ENCODE measurements around the gene SUPT6H. TPM values are rescaled to one million over a fixed set of nuclear protein-coding genes. Genes with fewer than 3 reads are reported as not detected.

The SUPT6H gene
- total RNA-seq, 2 experiments from 2014 or later, result 33.7 to 76.5 TPM

DNA sequence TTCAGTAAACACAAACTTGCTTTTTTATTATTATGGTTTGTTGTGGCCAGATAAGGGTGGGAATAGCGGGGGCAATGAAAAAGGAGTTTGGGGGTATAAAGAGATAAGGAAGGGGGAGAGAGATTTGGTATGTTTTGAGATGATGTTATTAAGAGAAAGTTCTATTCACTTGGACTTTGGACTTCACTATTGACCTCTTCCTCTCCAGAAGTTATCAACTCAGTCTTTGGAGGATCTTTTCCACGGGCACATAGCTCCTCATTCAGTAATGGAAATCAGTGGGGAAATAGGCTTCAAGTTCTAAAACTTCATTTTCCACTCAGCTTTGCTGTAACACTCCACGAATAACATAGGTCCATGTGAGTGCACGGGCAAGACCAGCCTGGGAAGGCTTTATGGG lies 26.5 kb downstream of the SUPT6H start:
- Histone ChIP-seq H3K27ac (ENCODE audit: low read depth, low read length, poor library complexity, severe bottlenecking) (no peak overlapping the region), H3K79me2 (ENCODE audit: insufficient read depth, low read depth, low read length) (no peaks in the 10 kb centered on the region), H3K9me2 (ENCODE audit: insufficient read depth, low read length) (no peaks in the 10 kb centered on the region), H4K20me1 (ENCODE audit: insufficient read depth, low read length) (no peaks in the 10 kb centered on the region), H3K36me3 (ENCODE audit: insufficient read depth, low read length) (peaks cover 88% of the 10 kb centered on the region), H3K4me3 (ENCODE audit: low read depth, low read length, poor library complexity, severe bottlenecking) (no peak overlapping the region), H2AFZ (ENCODE audit: low read length) (no peak overlapping the region), H3K9me3 (ENCODE audit: low read length) (no peaks in the 10 kb centered on the region), H3K4me2 (ENCODE audit: low read length) (no peak overlapping the region), H3K4me1 (ENCODE audit: insufficient read depth, low read length, poor library complexity, severe bottlenecking) (no peaks in the 10 kb centered on the region)
- TF ChIP-seq EZH2phosphoT487 (IDR thresholded peaks at IDR 0.05; ENCODE audit: borderline replicate concordance, low read depth, low read length), result no peak
- TF ChIP-seq, protein P1, sequence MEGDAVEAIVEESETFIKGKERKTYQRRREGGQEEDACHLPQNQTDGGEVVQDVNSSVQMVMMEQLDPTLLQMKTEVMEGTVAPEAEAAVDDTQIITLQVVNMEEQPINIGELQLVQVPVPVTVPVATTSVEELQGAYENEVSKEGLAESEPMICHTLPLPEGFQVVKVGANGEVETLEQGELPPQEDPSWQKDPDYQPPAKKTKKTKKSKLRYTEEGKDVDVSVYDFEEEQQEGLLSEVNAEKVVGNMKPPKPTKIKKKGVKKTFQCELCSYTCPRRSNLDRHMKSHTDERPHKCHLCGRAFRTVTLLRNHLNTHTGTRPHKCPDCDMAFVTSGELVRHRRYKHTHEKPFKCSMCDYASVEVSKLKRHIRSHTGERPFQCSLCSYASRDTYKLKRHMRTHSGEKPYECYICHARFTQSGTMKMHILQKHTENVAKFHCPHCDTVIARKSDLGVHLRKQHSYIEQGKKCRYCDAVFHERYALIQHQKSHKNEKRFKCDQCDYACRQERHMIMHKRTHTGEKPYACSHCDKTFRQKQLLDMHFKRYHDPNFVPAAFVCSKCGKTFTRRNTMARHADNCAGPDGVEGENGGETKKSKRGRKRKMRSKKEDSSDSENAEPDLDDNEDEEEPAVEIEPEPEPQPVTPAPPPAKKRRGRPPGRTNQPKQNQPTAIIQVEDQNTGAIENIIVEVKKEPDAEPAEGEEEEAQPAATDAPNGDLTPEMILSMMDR (conservative IDR thresholded peaks at IDR 0.05; ENCODE audit: low read length), result no peak
- intact Hi-C loops (cut with micrococcal nuclease; ENCODE audit: unreplicated experiment), result loop anchor here (10.0 kb wide), 1 partner anchor 64 kb away; no protein-coding TSS in a partner anchor
- DNase-seq (ENCODE audit: low spot score), result no peak
- no TSS peak for BruUV-seq (replicated peaks)
- POLR2A ChIA-PET, result interaction anchor here (1.3 kb wide), 1 partner anchor 11 kb away, joined by 3 read pairs; no protein-coding TSS in a partner anchor
- CTCF ChIA-PET (ENCODE audit: unreplicated experiment), result no interaction called here

DNA sequence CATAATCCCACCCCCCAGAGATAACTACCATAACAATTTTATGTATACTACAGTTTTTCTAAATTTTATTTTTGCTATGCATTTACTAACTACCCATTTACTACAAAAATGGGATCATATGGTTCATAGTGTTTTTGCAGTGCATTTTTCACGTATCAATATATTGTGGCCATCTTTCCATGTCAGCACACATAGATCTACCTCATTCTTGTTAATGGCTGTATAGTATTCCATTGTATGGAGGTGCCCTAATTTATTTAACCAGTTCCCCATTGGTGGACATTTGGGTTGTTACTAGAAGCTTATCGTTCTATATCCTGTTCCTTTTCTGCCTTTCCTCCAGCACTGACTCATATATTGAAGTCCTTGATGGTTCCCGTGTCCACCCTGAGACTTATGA lies 27.0 kb downstream of the SUPT6H start:
- Histone ChIP-seq H3K4me3 (ENCODE audit: low read depth, low read length, poor library complexity, severe bottlenecking) (no peak overlapping the region), H3K79me2 (ENCODE audit: insufficient read depth, low read depth, low read length) (no peaks in the 10 kb centered on the region), H3K4me2 (ENCODE audit: low read length) (no peak overlapping the region), H3K9me3 (ENCODE audit: low read length) (no peaks in the 10 kb centered on the region), H3K4me1 (ENCODE audit: insufficient read depth, low read length, poor library complexity, severe bottlenecking) (no peaks in the 10 kb centered on the region), H3K27ac (ENCODE audit: low read depth, low read length, poor library complexity, severe bottlenecking) (no peak overlapping the region), H3K9me2 (ENCODE audit: insufficient read depth, low read length) (no peaks in the 10 kb centered on the region), H2AFZ (ENCODE audit: low read length) (no peak overlapping the region), H3K36me3 (ENCODE audit: insufficient read depth, low read length) (peaks cover 90% of the 10 kb centered on the region), H4K20me1 (ENCODE audit: insufficient read depth, low read length) (no peaks in the 10 kb centered on the region)
- TF ChIP-seq EZH2phosphoT487 (IDR thresholded peaks at IDR 0.05; ENCODE audit: borderline replicate concordance, low read depth, low read length), result no peak
- TF ChIP-seq, protein P1 (conservative IDR thresholded peaks at IDR 0.05; ENCODE audit: low read length), result no peak
- intact Hi-C loops (cut with micrococcal nuclease; ENCODE audit: unreplicated experiment), result loop anchor here (10.0 kb wide), 1 partner anchor 64 kb away; no protein-coding TSS in a partner anchor
- BruUV-seq (replicated peaks), result no TSS peak
- DNase-seq (ENCODE audit: low spot score), result no peak
- ChIA-PET CTCF (ENCODE audit: unreplicated experiment) (no interaction called here), POLR2A (interaction anchor here (1.3 kb wide), 1 partner anchor 11 kb away, joined by 3 read pairs; no protein-coding TSS in a partner anchor)

DNA sequence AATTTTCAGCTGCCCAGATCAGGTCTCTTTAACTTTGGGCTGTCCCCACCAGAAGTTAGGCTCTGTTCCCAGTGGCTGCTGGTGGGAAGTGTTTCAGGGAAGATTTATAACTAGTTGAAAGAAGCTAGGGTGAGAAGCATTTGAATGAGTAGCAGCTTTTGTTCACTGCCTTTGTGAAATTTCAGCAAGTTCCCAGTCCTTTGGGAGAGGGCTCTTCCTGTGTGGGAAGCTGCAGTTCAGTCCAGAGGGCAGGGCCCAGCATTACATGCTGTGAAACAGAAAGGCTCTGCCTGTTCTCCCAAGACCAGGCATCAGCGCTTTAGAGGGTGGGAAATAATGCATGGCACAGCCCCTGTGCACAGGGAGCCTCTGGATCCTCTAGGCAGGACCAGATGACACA lies 31.9 kb downstream of the SUPT6H start:
- intact Hi-C loops (cut with micrococcal nuclease; ENCODE audit: unreplicated experiment), result no loop called here
- CTCF ChIA-PET (ENCODE audit: unreplicated experiment), result no interaction called here
- Histone ChIP-seq H3K36me3 (ENCODE audit: insufficient read depth, low read length) (peaks cover 90% of the 10 kb centered on the region), H4K20me1 (ENCODE audit: insufficient read depth, low read length) (no peaks in the 10 kb centered on the region), H3K4me3 (ENCODE audit: low read depth, low read length, poor library complexity, severe bottlenecking) (no peak overlapping the region), H3K9me2 (ENCODE audit: insufficient read depth, low read length) (no peaks in the 10 kb centered on the region), H2AFZ (ENCODE audit: low read length) (no peak overlapping the region), H3K4me1 (ENCODE audit: insufficient read depth, low read length, poor library complexity, severe bottlenecking) (no peaks in the 10 kb centered on the region), H3K27ac (ENCODE audit: low read depth, low read length, poor library complexity, severe bottlenecking) (no peak overlapping the region), H3K79me2 (ENCODE audit: insufficient read depth, low read depth, low read length) (no peaks in the 10 kb centered on the region), H3K4me2 (ENCODE audit: low read length) (no peak overlapping the region), H3K9me3 (ENCODE audit: low read length) (no peaks in the 10 kb centered on the region)
- BruUV-seq (replicated peaks), result no TSS peak
- no peak for DNase-seq (ENCODE audit: low spot score)
- TF ChIP-seq EZH2phosphoT487 (IDR thresholded peaks at IDR 0.05; ENCODE audit: borderline replicate concordance, low read depth, low read length), result no peak
- TF ChIP-seq, protein P1 (conservative IDR thresholded peaks at IDR 0.05; ENCODE audit: low read length), result no peak
- POLR2A ChIA-PET, result interaction anchor here (0.7 kb wide), 1 partner anchor 93 kb away, joined by 3 read pairs; no protein-coding TSS in a partner anchor

All from OCI-LY7 (cell line).